HepG2 (cell line): ENCODE data around the gene NBEAL2. TPM values are rescaled to one million over a fixed set of nuclear protein-coding genes. Genes with fewer than 3 reads are reported as not detected.

Experiments
- ATAC-seq: fragments of 200-7000 bp; cut with Tn5 transposase; 3 replicates; pipeline ENCODE4 v1.9.1; 2020; ENCODE audit warnings: mild to moderate bottlenecking, moderate library complexity
- BruUV-seq: library from RNA; stranded (reverse); fragments of 400-500 nt; replicated peaks from 2 replicates; lab custom pipeline; 2021; lab: Mats Ljungman, UMichigan
- CTCF ChIA-PET: fragments of 300-600 bp; formaldehyde crosslinking; extraction: SDS; loops from one replicate; lab custom pipeline; 2021; ENCODE audit warnings: low total read pairs, inconsistent platforms, low intra/inter-chr PET ratio; lab: Yijun Ruan, JAX
- POLR2A ChIA-PET: fragments of 350-600 bp; sonication (Branson Sonifier 250); formaldehyde crosslinking; loops from one replicate; lab custom pipeline; 2020; ENCODE audit warnings: antibody characterized with exemption, inconsistent platforms; lab: Yijun Ruan, JAX
- DNase-seq: peaks from one replicate; pipeline ENCODE4 v3.0.0-alpha.2; 2015; ENCODE audit warnings: low spot score
- FAIRE-seq: peaks from 3 replicates; lab custom pipeline; 2011; peaks lifted over from hg19 to GRCh38; lab: Jason Lieb, UNC
- H2AFZ ChIP-seq: one replicate; pipeline ENCODE4 v1.6.1; 2011; ENCODE audit warnings: low read length, inconsistent platforms
- H3K27ac ChIP-seq: fragments of 300-600 bp; 3 replicates; pipeline ENCODE4 v1.8.0; 2011; ENCODE audit warnings: mixed run types, mild to moderate bottlenecking, mixed read lengths, low read length, inconsistent platforms; ENCODE audit not compliant: insufficient read depth; ENCODE audit errors: extremely low read length
- H3K27me3 ChIP-seq, 2 experiments: fragments of 200-600 bp in 1 of 2; 2 replicates in 1 of 2; 3 replicates in 1 of 2; pipeline versions ENCODE4 v1.6.0 to v1.8.0; 2011; ENCODE audit warnings: low read length in 2 of 2, mild to moderate bottlenecking in 2 of 2, moderate library complexity in 2 of 2, inconsistent platforms in 1 of 2; ENCODE audit not compliant: insufficient read depth in 2 of 2, control insufficient read depth in 1 of 2
- H3K36me3 ChIP-seq, 2 experiments: fragments of 200-600 bp in 1 of 2; replicated peaks in 1 of 2; 2 replicates in 1 of 2; 3 replicates in 1 of 2; pipeline versions ENCODE4 v1.5.1 to v1.8.0; 2011; ENCODE audit warnings: low read length in 2 of 2, inconsistent platforms in 1 of 2; ENCODE audit not compliant: insufficient read depth in 2 of 2, control insufficient read depth in 1 of 2
- H3K4me1 ChIP-seq: 2 replicates; pipeline ENCODE4 v1.5.1; 2012; ENCODE audit warnings: low read length, inconsistent platforms; ENCODE audit not compliant: insufficient read depth
- H3K4me2 ChIP-seq: 2 replicates; pipeline ENCODE4 v1.6.0; 2011; ENCODE audit warnings: low read depth, low read length, inconsistent platforms
- H3K4me3 ChIP-seq, 3 experiments: fragments of 200-600 bp in 1 of 3; sonication (generic), shearing (Covaris generic) in 1 of 3; replicated peaks in 1 of 3; 2 replicates each; pipeline ENCODE4 v1.5.1; 2011 to 2016; ENCODE audit warnings: low read length in 3 of 3, inconsistent platforms in 2 of 3, low read depth in 2 of 3, mild to moderate bottlenecking in 2 of 3, control low read depth in 1 of 3, mixed read lengths in 1 of 3; ENCODE audit not compliant: insufficient read depth in 1 of 3
- H3K79me2 ChIP-seq: one replicate; pipeline ENCODE4 v1.6.1; 2011; ENCODE audit warnings: low read length, inconsistent platforms; ENCODE audit not compliant: insufficient read depth
- H3K9ac ChIP-seq: 2 replicates; pipeline ENCODE4 v1.6.0; 2011; ENCODE audit warnings: mild to moderate bottlenecking, low read depth, low read length, inconsistent platforms; ENCODE audit not compliant: insufficient read depth
- H3K9me3 ChIP-seq: 2 replicates; pipeline ENCODE4 v1.5.1; 2012; ENCODE audit warnings: mild to moderate bottlenecking, low read length
- H4K20me1 ChIP-seq: 2 replicates; pipeline ENCODE4 v1.6.0; 2011; ENCODE audit warnings: inconsistent platforms, mild to moderate bottlenecking, low read length, moderate library complexity; ENCODE audit not compliant: insufficient read depth
- AGO2 ChIP-seq: fragments of 200-400 bp; formaldehyde crosslinking; optimal IDR thresholded peaks from 2 replicates; pipeline ENCODE3; 2017; ENCODE audit warnings: mild to moderate bottlenecking, low read depth, low read length, moderate library complexity
- DPF2 ChIP-seq: sonication (generic); formaldehyde crosslinking; IDR thresholded peaks from 2 replicates; pipeline ENCODE4 v1.4.0; 2020; ENCODE audit warnings: mild to moderate bottlenecking, low read depth, missing genetic modification reagents, borderline replicate concordance
- ISX ChIP-seq: sonication (generic); formaldehyde crosslinking; conservative IDR thresholded peaks from 2 replicates; pipeline ENCODE4 v1.5.0; 2020; ENCODE audit warnings: missing genetic modification reagents
- NCOA1 ChIP-seq: sonication (generic); formaldehyde crosslinking; IDR thresholded peaks from 2 replicates; pipeline ENCODE4 v1.9.0; 2021; ENCODE audit warnings: missing genetic modification reagents
- PRPF4 ChIP-seq: fragments of 200-400 bp; formaldehyde crosslinking; IDR thresholded peaks from 2 replicates; pipeline ENCODE4 v1.6.1; 2016; ENCODE audit warnings: low read length, low read depth; ENCODE audit not compliant: poor library complexity, severe bottlenecking
- ZC3H4 ChIP-seq: sonication (generic); formaldehyde crosslinking; IDR thresholded peaks from 2 replicates; pipeline ENCODE4 v1.4.0; 2020; ENCODE audit warnings: missing genetic modification reagents, borderline replicate concordance
- ZKSCAN8 ChIP-seq: IDR thresholded peaks from 2 replicates; pipeline ENCODE4 v1.6.1; 2016; ENCODE audit warnings: borderline replicate concordance, missing genetic modification reagents, missing compliant biosample characterization
- ZNF224 ChIP-seq: sonication (generic); formaldehyde crosslinking; IDR thresholded peaks from 2 replicates; pipeline ENCODE4 v1.5.0; 2020; ENCODE audit warnings: mild to moderate bottlenecking, missing genetic modification reagents
- ZNF333 ChIP-seq: sonication (generic); formaldehyde crosslinking; IDR thresholded peaks from 2 replicates; pipeline ENCODE4 v1.4.0; 2020; ENCODE audit warnings: mild to moderate bottlenecking, missing genetic modification reagents, borderline replicate concordance
- ZNF362 ChIP-seq: sonication (generic); formaldehyde crosslinking; IDR thresholded peaks from 2 replicates; pipeline ENCODE4 v1.4.0; 2020; ENCODE audit warnings: missing genetic modification reagents, mild to moderate bottlenecking, borderline replicate concordance
- WGBS: methylation state at CpG from one replicate; pipeline ENCODE4 v1.1.6; 2017; ENCODE audit warnings: low lambda C conversion rate; 5-methylcytosine and 5-hydroxymethylcytosine counted together
- in situ Hi-C: cut with HindIII; loops from 2 replicates; pipeline ENCODE4 v1.10.0; 2017; ENCODE audit warnings: low pct_unique_long_range_greater_than_20kb; ENCODE audit not compliant: extremely low pct_ligation_motif_present
- intact Hi-C: fragments of 100-400 bp; cut with micrococcal nuclease; formaldehyde crosslinking; loops from one replicate; pipeline ENCODE4 v1.10.0; 2022; ENCODE audit not compliant: unreplicated experiment
- polyA plus RNA-seq, 8 experiments: library from polyadenylated mRNA; depleted of rRNA in 3 of 8; stranded (reverse) in 7 of 8; unstranded in 1 of 8; fragments of >200 nt; fragmentation: Illumina TruSeq in 4 of 8; extraction: Trizol in 4 of 8; gene quantifications; 2 replicates each; pipeline versions ENCODE4 v1.2.1 to v1.2.3, GENCODE V29; 2011 to 2016; ENCODE audit warnings: low read depth in 4 of 8, missing spikeins in 1 of 8, mixed read lengths in 1 of 8; ENCODE audit not compliant: insufficient read depth in 1 of 8
- total RNA-seq, 5 experiments: library from RNA; depleted of rRNA; stranded (reverse); fragments of >200 nt; fragmentation: Illumina TruSeq; extraction: Trizol; gene quantifications; 2 replicates each; pipeline ENCODE4 v1.2.3, GENCODE V29; 2016; ENCODE audit warnings: low read depth in 1 of 5
- TF ChIP-seq, protein P1 (sequence below): sonication (generic); formaldehyde crosslinking; IDR thresholded peaks from 2 replicates; pipeline ENCODE4 v1.4.0; 2020; ENCODE audit warnings: missing genetic modification reagents
- TF ChIP-seq, protein P2 (sequence below): sonication (generic); formaldehyde crosslinking; IDR thresholded peaks from 2 replicates; pipeline ENCODE4 v1.4.0; 2020; ENCODE audit warnings: missing genetic modification reagents, mild to moderate bottlenecking, borderline replicate concordance

NBEAL2 gene
- total and polyA plus RNA-seq, 2 of the 13 experiments (the other 11 are each of a cell fraction or from before 2014, with no cell fraction given) = 9.7 to 12.4 TPM

DNA sequence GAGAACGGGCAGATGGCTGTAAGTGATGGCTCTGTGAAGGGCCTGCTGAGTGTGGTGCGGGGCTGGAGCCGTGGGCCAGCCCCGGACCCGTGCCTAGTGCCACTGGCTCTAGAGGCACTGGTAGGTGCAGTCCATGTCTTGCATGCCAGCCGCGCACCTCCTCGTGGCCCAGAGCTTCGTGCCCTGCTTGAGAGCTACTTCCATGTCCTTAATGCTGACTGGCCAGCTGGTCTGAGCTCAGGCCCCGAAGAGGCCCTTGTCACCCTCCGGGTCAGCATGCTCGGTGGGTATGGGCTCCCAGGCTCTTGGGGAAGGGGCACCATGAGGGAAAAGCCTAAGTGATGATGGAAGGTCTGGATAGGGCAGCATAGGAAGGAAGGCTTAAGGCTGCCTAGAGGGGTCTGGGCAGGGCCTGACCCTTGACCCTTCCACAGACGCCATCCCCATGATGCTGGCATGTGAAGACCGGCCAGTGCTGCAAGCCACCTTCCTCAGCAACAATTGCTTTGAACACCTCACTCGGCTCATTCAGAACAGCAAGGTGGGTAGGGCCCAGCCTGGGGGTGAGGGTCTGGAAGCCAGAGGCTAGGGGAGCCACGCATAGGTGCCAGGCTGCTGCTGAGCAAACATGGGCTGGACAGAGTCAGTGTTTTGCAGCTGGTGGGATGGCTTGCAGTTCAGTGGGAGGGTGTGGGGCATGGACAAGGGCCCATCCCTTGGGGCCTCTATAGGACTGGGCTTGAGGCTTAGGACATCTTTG lies 12.1 kb downstream of the NBEAL2 start:
- H3K9ac ChIP-seq = no peak overlapping the region
- TF ChIP-seq AGO2 = peak; percentile 60
- TF ChIP-seq, protein P1, sequence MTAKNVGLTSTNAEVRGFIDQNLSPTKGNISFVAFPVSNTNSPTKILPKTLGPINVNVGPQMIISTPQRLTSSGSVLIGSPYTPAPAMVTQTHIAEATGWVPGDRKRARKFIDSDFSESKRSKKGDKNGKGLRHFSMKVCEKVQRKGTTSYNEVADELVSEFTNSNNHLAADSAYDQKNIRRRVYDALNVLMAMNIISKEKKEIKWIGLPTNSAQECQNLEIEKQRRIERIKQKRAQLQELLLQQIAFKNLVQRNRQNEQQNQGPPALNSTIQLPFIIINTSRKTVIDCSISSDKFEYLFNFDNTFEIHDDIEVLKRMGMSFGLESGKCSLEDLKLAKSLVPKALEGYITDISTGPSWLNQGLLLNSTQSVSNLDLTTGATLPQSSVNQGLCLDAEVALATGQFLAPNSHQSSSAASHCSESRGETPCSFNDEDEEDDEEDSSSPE = no peak
- no peaks in the 10 kb centered on the region for H3K79me2 ChIP-seq
- H3K4me2 ChIP-seq = no peak overlapping the region
- 93% methylated on average over 9 of the region's 16 CpGs for WGBS
- in situ Hi-C loops (no loop called here), intact Hi-C loops (no loop called here)
- H3K4me3 ChIP-seq = no peak overlapping the region
- H4K20me1 ChIP-seq = no peaks in the 10 kb centered on the region
- no peak for DNase-seq
- ATAC-seq = no peak
- no peak overlapping the region for H3K27ac ChIP-seq
- H3K9me3 ChIP-seq = no peaks in the 10 kb centered on the region
- no peaks in the 10 kb centered on the region for H3K4me1 ChIP-seq
- H3K36me3 ChIP-seq = no peaks in the 10 kb centered on the region
- POLR2A ChIA-PET = interaction anchor here (0.9 to 1.7 kb wide), 2 partner anchors 12 to 56 kb away, joined by 3 to 5 read pairs; partner anchors contain the start of gene NBEAL2
- BruUV-seq = no TSS peak
- CTCF ChIA-PET = no interaction called here
- no peaks in the 10 kb centered on the region for H3K27me3 ChIP-seq
- H2AFZ ChIP-seq = no peak overlapping the region
- FAIRE-seq = no peak

DNA sequence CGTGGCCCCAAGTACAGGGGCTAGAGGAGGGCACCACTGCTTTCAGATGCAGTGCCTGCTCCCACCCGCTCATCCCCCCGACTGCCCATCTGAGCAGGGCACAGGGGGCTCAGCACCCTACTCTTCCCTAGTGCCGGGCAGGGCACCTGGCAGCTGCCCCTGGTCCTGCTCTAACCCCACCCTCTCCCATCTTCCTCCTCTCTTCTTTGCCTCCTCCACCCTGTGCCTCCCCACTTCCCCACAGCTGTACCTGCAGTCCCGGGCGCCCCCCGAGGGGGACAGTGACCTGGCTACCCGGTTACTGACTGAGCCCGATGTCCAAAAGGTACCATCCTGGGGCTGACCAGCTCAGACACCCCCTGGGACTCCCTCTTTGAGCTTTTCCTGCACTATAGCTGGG lies 12.8 kb downstream of the NBEAL2 start:
- 95% methylated on average over 8 of the region's 9 CpGs for WGBS
- POLR2A ChIA-PET = interaction anchor here (0.9 to 1.7 kb wide), 2 partner anchors 13 to 57 kb away, joined by 3 to 5 read pairs; partner anchors contain the start of gene NBEAL2
- intact Hi-C loops = no loop called here
- no peak for TF ChIP-seq ZNF224 (CRISPR knock-in tag)
- TF ChIP-seq DPF2 (CRISPR knock-in tag) = no peak
- TF ChIP-seq ZKSCAN8 (CRISPR knock-in tag) = no peak
- no peak for TF ChIP-seq ZC3H4 (CRISPR knock-in tag)
- no peak for TF ChIP-seq ZNF333 (CRISPR knock-in tag)
- TF ChIP-seq NCOA1 (CRISPR knock-in tag) = no peak
- TF ChIP-seq ZNF362 (CRISPR knock-in tag) = no peak
- no peak for TF ChIP-seq PRPF4
- no peak for TF ChIP-seq ISX (CRISPR knock-in tag)
- TF ChIP-seq, protein P2, sequence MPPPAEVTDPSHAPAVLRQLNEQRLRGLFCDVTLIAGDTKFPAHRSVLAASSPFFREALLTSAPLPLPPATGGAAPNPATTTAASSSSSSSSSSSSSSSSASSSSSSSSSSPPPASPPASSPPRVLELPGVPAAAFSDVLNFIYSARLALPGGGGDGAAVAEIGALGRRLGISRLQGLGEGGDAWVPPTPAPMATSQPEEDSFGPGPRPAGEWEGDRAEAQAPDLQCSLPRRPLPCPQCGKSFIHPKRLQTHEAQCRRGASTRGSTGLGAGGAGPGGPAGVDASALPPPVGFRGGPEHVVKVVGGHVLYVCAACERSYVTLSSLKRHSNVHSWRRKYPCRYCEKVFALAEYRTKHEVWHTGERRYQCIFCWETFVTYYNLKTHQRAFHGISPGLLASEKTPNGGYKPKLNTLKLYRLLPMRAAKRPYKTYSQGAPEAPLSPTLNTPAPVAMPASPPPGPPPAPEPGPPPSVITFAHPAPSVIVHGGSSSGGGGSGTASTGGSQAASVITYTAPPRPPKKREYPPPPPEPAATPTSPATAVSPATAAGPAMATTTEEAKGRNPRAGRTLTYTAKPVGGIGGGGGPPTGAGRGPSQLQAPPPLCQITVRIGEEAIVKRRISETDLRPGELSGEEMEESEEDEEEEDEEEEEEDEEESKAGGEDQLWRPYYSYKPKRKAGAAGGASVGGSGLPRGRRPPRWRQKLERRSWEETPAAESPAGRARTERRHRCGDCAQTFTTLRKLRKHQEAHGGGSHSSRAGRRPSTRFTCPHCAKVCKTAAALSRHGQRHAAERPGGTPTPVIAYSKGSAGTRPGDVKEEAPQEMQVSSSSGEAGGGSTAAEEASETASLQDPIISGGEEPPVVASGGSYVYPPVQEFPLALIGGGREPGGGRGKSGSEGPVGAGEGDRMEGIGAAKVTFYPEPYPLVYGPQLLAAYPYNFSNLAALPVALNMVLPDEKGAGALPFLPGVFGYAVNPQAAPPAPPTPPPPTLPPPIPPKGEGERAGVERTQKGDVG (CRISPR knock-in tag) = no peak

More for the DNA sequence above, 12.8 kb downstream of the NBEAL2 start:
- no peaks in the 10 kb centered on the region for H3K36me3 ChIP-seq
- H2AFZ ChIP-seq = no peak overlapping the region
- ATAC-seq = no peak
- no peak overlapping the region for H3K9ac ChIP-seq
- H3K27me3 ChIP-seq = no peaks in the 10 kb centered on the region
- CTCF ChIA-PET = no interaction called here
- no peak for FAIRE-seq
- DNase-seq = no peak
- H3K27ac ChIP-seq = no peak overlapping the region
- no peaks in the 10 kb centered on the region for H3K9me3 ChIP-seq
- BruUV-seq = no TSS peak
- H3K4me2 ChIP-seq = no peak overlapping the region
- no peaks in the 10 kb centered on the region for H3K79me2 ChIP-seq
- no peaks in the 10 kb centered on the region for H4K20me1 ChIP-seq
- no peaks in the 10 kb centered on the region for H3K4me1 ChIP-seq
- no peak overlapping the region for H3K4me3 ChIP-seq
- in situ Hi-C loops = no loop called here
